Right lobe of liver (tissue), 6 donors: ENCODE results near the gene RAD51AP1. TPM values are rescaled to one million over a fixed set of nuclear protein-coding genes. Genes with fewer than 3 reads are reported as not detected.

Experiments
- ATAC-seq, 4 donors: fragments of 200-7000 bp; cut with Tn5 transposase; one replicate each; pipeline ENCODE4 v1.9.1; 2020; ENCODE audit warnings: mild to moderate bottlenecking in 4 of 4, moderate library complexity in 4 of 4
- DNase-seq, 3 donors: peaks; one replicate each; pipeline ENCODE4 v3.0.0-alpha.2; 2020
- H3K27ac ChIP-seq, 3 donors: fragments of 200-600 bp; one replicate each; pipeline ENCODE4 v1.8.0; 2022
- H3K27me3 ChIP-seq, 2 donors: fragments of 200-600 bp; one replicate each; pipeline ENCODE4 v1.8.0; 2022
- H3K36me3 ChIP-seq, 4 donors: fragments of 200-600 bp; sonication (generic) in 1 of 4; one replicate each; pipeline versions ENCODE4 v1.5.1 to v1.8.0; 2017 to 2022; ENCODE audit warnings: control low read depth in 1 of 4
- H3K4me1 ChIP-seq, 4 donors: fragments of 200-600 bp; sonication (generic) in 1 of 4; one replicate each; pipeline versions ENCODE4 v1.5.1 to v1.8.0; 2017 to 2022; ENCODE audit warnings: control low read depth in 1 of 4
- H3K4me3 ChIP-seq, 3 donors: fragments of 200-600 bp; one replicate each; pipeline ENCODE4 v1.8.0; 2022
- H3K9me3 ChIP-seq, 4 donors: fragments of 200-600 bp; sonication (generic) in 1 of 4; one replicate each; pipeline versions ENCODE4 v1.5.1 to v1.8.0; 2017 to 2022; ENCODE audit warnings: control low read depth in 1 of 4
- CTCF ChIP-seq, 4 donors: fragments of 200-600 bp in 3 of 4; fragments of 450-650 bp in 1 of 4; IDR thresholded peaks; one replicate each; pipeline versions ENCODE4 v1.5.1 to v1.8.0; 2016 to 2022; ENCODE audit warnings: antibody characterized with exemption in 4 of 4, mild to moderate bottlenecking in 2 of 4
- POLR2A ChIP-seq: fragments of 450-650 bp; IDR thresholded peaks from one replicate; pipeline ENCODE4 v1.6.1; 2017; ENCODE audit warnings: antibody characterized with exemption, mild to moderate bottlenecking
- WGBS: methylation state at CpG from one replicate; pipeline ENCODE4 v1.1.6; 2018; ENCODE audit warnings: low coverage, low lambda C conversion rate; ENCODE audit not compliant: insufficient coverage; ENCODE audit errors: missing lambda C conversion rate; 5-methylcytosine and 5-hydroxymethylcytosine counted together
- intact Hi-C, 2 donors: fragments of 100-400 bp; cut with DNase I; formaldehyde crosslinking; loops; one replicate each; pipeline versions ENCODE4 v1.11.2 to v1.14.1; 2022
- total RNA-seq, 6 experiments: library from RNA; depleted of rRNA in 2 of 6; stranded (reverse); fragments of >200 nt in 2 of 6; fragmentation: NEBNext Ultra II Directional in 3 of 6; extraction: Animal tissue kit (Norgen Biotek cat#: 25700) in 3 of 6; gene quantifications; one replicate each; pipeline versions ENCODE4 v1.1.0 to v1.2.4, GENCODE V29; 2016 to 2023
- donor health status: DM: no; HTN: yes; CAD: no.
- donor health status: DM: no; HTN: no; CAD: no.
- donor health status: DM: no; HTN: no; CAD: no.
- donor health status: DM: no; HTN: yes; CAD: no.
- donor health status: DM: no; HTN: yes; CAD: no.

Gene RAD51AP1
- total RNA-seq, 6 experiments from 2014 or later: 0.56 to 5.1 (median 1.3) TPM

- TF ChIP-seq CTCF (IDR thresholded peaks at IDR 0.05): no peak
- TF ChIP-seq POLR2A: no peak
- no peaks in the 10 kb centered on the region for H3K9me3 ChIP-seq
- H3K36me3 ChIP-seq: no peaks in the 10 kb centered on the region
- 38% methylated on average over 2 of the region's 2 CpGs for WGBS
- no peak overlapping the region for H3K4me3 ChIP-seq
- no peak overlapping the region for H3K27ac ChIP-seq
- H3K4me1 ChIP-seq: peaks cover 0 to 14% (median 6%) of the 10 kb centered on the region in 4 donors
- no peaks in the 10 kb centered on the region for H3K27me3 ChIP-seq
- DNase-seq (no peak), ATAC-seq (no peak)
- intact Hi-C loops: no loop called here
These were observed 1.9 kb downstream of the RAD51AP1 start for GRCh38 chr12:4540638-4541037.

GRCh38 chr12:4545195-4545594 lies 6.5 kb downstream of the RAD51AP1 start:
- no peak for DNase-seq
- Histone ChIP-seq H3K4me1 (no peaks in the 10 kb centered on the region), H3K4me3 (no peak overlapping the region), H3K27ac (no peak overlapping the region), H3K9me3 (no peaks in the 10 kb centered on the region), H3K36me3 (no peaks in the 10 kb centered on the region), H3K27me3 (no peaks in the 10 kb centered on the region)
- intact Hi-C loops: no loop called here
- TF ChIP-seq POLR2A (no peak), CTCF (IDR thresholded peaks at IDR 0.05) (no peak)
- 82% methylated on average over 1 of the region's 1 CpG for WGBS
- no peak for ATAC-seq

GRCh38 chr12:4552191-4552590 lies 13.5 kb downstream of the RAD51AP1 start:
- Histone ChIP-seq H3K36me3 (no peaks in the 10 kb centered on the region), H3K9me3 (no peaks in the 10 kb centered on the region), H3K4me3 (no peak overlapping the region), H3K27me3 (no peaks in the 10 kb centered on the region), H3K4me1 (no peaks in the 10 kb centered on the region), H3K27ac (no peak overlapping the region)
- WGBS: 80% methylated on average over 1 of the region's 1 CpG
- no peak for TF ChIP-seq POLR2A
- no peak for TF ChIP-seq CTCF (IDR thresholded peaks at IDR 0.05)
- no peak for ATAC-seq
- intact Hi-C loops: no loop called here
- no peak for DNase-seq

- no peaks in the 10 kb centered on the region for H3K27me3 ChIP-seq
- no peak for TF ChIP-seq CTCF (IDR thresholded peaks at IDR 0.05)
- TF ChIP-seq POLR2A: no peak
- H3K9me3 ChIP-seq: no peaks in the 10 kb centered on the region
- no peaks in the 10 kb centered on the region for H3K36me3 ChIP-seq
- H3K4me3 ChIP-seq: no peak overlapping the region
- WGBS: 81% methylated on average over 4 of the region's 4 CpGs
- H3K4me1 ChIP-seq: no peaks in the 10 kb centered on the region
- intact Hi-C loops: no loop called here
- DNase-seq (no peak), ATAC-seq (no peak)
- no peak overlapping the region for H3K27ac ChIP-seq
These were observed 15.3 kb downstream of the RAD51AP1 start for GRCh38 chr12:4553943-4554342.

GRCh38 chr12:4555804-4556203 lies 17.1 kb downstream of the RAD51AP1 start:
- TF ChIP-seq CTCF (IDR thresholded peaks at IDR 0.05) (no peak), POLR2A (no peak)
- DNase-seq (no peak), ATAC-seq (peak in 1 of 4 donors; percentile 28)
- Histone ChIP-seq H3K36me3 (no peaks in the 10 kb centered on the region), H3K27me3 (no peaks in the 10 kb centered on the region), H3K4me1 (no peaks in the 10 kb centered on the region), H3K27ac (no peak overlapping the region), H3K9me3 (no peaks in the 10 kb centered on the region), H3K4me3 (no peak overlapping the region)
- 81% methylated on average over 2 of the region's 2 CpGs for WGBS
- intact Hi-C loops: no loop called here
